Stimulated activated CD4-positive, alpha-beta T cell treated with anti-CD3 and anti-CD28 coated beads, Interleukin-1b, Interleukin-23, amount 100 ng/mL, for 4 hours (primary cell): ENCODE measurements around the gene SPATA31D1.
"Not testable (repeated sequence)": the region's sequence is repeated elsewhere in the genome, so short reads cannot be mapped to it uniquely, and the experiment has no call there.

Source experiments
- DNase-seq, 2 donors: peaks; one replicate each; pipeline ENCODE4 v3.0.0-alpha.2; 2020; ENCODE audit warnings: low read depth in 2 of 2

The SPATA31D1 gene

DNA sequence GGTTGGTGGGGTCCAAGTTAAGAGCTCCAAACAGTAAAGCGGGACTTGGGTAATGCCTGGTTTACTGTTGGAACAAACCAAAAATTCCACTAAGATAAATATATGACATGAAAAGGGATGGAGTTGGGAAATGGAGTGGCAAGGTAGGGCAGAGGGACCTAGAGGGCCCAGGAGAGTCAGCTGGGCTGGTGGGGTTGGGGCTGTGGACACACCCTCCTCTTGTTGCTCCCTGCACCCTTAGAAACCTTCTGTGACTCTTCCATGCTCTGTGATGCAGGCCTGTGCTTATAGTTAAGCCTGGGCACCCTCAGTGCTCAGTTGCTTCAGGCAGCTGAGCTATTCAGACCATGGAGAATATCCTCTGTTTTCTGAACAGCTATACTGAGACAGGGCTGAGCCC, at the start of gene SPATA31D1:
SPATA31D1 (plus strand) TSS at position 301 of the 400 bp plus-strand sequence; CDS start at position 348, 47 bp downstream.
- DNase-seq = not testable (repeated sequence)

GRCh38 chr9:81943393-81943792, 45.2 kb upstream of the SPATA31D1 start, which contains the start of gene SPATA31D3:
TSS of gene SPATA31D3 (plus strand) at chr9:81943500. CDS start at chr9:81943586, 86 bp downstream.
- not testable (repeated sequence) for DNase-seq

DNA sequence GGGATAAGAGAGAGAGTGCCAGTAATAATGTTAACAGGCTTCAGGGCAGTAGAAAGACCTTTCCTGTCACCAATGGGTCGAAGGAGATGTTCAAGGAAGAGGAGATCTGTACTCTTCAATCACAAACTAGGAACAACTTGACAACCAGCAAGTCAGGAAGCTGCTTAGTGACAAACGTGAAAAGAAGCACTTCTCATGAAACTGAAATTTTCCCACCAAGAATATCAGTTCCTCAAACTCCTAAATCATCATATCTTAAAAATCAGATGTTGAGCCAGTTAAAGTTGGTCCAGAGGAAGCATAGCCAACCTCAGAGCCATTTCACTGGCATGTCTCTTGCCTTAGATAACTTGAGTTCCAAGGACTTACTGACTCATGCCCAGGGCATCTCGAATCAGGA, 39.9 kb upstream of the SPATA31D1 start:
- not testable (repeated sequence) for DNase-seq

- no peak for DNase-seq
Observed at GRCh38 chr9:81953096-81953495, 35.5 kb upstream of the SPATA31D1 start.

- DNase-seq = no peak
Observed at GRCh38 chr9:81955625-81956024, 32.9 kb upstream of the SPATA31D1 start.

DNA sequence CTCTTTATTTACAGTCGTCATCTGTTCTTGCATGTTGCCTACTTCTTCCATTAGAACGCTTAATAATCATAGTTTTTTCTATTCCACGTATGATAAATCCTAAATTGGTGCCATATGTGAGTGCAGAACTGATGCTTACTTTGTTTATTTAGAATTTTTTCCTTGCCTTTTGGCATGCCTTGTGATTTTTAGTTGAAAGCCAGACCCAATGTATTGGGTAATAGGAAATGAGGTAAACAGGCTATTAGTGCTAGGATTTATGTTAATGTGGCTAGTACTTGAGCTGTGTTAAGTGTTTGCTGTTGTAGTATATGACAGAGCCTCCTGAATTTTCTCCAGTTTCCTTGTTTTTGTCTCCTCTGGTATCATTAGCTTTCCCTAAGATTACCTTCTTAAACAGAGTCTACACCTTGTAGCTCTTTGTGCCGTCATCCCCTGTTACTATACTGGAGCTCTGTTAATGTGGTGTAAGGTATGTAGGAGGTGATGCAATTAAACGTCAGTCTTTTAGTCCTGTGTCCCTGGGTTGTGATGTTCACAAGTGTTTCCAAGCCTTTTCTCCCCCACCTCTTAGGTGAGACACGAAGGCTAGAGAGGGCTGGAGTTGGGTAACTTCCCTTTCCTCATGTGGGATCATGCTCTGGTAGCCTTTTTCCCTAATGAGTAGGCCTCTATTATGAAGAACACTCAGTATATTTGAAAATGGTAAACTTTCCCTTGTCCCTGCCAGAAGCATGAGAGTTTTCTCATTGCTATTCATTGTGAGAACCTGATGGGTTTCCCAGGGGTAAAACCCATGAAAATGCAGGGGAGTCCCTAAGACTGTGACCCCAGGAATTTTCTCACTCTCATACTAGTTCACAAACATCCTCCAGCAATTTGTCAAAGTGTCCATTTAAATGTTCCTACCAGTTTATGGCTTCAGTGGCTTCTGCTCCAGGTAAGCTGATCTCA, 24.1 kb upstream of the SPATA31D1 start:
- DNase-seq = no peak

DNA sequence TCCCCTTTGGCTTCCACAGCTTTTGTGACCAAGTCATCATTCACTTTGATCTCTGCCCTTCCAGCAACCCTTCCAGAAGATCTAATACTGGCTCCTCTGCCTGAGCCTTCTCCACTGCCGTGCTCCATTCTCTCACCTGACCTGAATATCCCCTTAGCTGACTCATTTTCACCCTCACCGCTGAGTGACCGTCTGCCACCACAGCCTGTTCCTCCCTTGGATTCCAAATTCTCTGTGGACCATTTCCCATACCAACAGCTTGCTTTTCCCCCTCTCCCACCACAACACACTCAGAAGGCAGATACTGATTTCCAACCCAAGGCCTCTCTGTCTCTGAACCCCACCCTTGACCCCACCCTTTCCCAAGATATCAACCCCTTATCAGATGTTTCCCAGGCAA, 20.5 kb upstream of the SPATA31D1 start:
- no peak for DNase-seq

DNA sequence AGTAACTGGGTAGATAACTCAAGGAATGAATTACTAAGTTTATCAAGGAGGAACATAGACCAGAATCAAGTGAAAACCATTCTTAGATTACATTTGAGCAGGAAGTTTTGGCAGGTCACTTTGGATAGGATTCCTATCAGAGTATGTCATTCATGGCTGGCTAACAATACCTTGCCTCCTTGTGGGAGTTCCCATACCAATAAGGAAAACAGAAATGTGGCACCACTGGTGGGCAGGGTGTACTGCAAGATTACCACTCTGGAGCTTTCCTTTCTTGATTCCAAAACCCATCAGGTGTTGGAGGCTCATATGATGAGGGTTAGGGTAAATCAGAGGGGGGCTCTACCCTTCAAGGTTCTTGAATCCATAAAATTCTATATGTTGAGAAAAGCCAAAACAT, 18.6 kb upstream of the SPATA31D1 start:
- no peak for DNase-seq

DNA sequence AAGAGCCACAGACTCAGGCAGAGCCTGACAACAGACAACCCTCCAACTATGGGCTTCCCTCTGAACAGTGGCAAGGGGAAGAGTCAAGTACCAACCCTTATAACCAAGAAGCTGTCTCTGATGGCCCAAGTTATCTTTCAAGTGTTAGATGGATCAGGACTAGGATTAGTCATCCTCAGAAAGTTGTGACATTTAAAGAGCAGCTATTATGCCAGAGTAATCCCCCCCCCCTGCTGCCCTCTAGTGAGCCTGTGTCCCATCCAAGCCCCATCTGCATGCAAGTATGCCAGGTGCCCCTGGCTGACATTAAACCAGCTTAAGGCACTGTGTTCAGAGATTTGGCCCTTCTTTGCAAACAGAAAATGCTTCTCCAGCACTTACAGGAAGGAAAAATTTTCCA, 16.8 kb upstream of the SPATA31D1 start:
- DNase-seq = no peak

- DNase-seq = no peak
Observed at GRCh38 chr9:81974764-81975163, 13.8 kb upstream of the SPATA31D1 start.

DNA sequence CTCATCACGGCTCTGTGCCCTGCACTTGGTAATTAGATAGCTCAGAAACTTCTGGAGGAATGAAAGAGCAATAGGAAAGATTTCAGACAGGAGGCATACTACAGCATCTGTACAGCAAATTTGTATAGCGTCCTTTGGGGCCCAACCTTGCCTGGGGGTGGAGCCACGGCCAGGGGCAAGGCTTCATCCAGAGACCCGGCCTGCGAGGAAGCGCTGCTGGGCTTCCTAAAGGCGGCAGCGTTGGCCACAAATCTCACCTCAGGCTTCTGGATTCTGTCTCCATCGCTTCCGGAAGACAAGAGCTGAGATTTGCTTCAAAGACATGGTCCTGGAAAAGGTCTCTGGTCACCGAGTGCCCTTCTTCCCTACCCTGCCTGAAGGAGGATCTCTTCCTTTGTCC, 12.2 kb upstream of the SPATA31D1 start:
- no peak for DNase-seq

- DNase-seq = no peak
Observed at GRCh38 chr9:81979196-81979595, 9.4 kb upstream of the SPATA31D1 start.

DNA sequence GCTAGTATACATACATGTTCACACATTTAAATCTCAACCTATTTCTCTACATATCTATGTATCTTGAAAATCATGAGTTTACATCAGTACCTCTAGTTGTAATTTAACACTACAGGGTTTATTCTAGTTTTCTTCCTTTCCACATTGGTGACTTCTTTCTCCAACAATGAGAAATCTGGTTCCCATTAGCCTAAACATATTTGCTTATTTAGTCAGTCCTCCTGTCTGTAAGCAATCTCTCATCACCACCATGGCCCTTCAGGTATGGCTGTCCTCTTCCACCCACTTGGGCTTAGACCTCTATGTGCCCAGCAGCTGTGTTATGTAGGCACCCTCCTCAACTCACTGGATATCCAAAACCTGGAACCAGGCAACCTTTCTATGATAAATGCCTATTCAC, 8.0 kb upstream of the SPATA31D1 start:
- no peak for DNase-seq

DNA sequence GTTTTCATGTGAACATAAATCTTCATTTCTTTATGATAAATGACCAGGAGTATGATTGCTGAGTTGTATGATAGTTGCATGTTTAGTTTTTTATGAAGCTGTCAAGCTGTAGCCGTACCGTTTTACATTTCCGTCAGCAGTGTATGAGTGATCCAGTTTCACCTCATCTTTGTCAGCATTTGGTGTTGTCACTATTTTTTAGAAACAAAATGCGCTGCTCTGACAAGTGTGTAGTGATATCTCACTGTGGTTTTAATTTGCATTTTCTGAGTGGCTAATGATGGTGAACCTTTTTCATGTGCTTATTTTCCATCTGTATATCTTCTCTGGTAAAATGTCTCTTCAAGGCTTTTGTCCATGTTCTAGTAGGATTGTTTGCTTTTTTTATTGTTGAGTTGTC, 6.7 kb upstream of the SPATA31D1 start:
- DNase-seq = no peak

- DNase-seq = no peak
Observed at GRCh38 chr9:81984928-81985327, 3.6 kb upstream of the SPATA31D1 start.

- no peak for DNase-seq
Observed at GRCh38 chr9:81986051-81986450, 2.5 kb upstream of the SPATA31D1 start.

GRCh38 chr9:81989700-81990099, 1.1 kb downstream of the SPATA31D1 start:
- DNase-seq = no peak

- DNase-seq = no peak
Observed at GRCh38 chr9:81993656-81994055, 5.1 kb downstream of the SPATA31D1 start.

- no peak for DNase-seq
Observed at GRCh38 chr9:81999806-82000205, 11.2 kb downstream of the SPATA31D1 start.

DNA sequence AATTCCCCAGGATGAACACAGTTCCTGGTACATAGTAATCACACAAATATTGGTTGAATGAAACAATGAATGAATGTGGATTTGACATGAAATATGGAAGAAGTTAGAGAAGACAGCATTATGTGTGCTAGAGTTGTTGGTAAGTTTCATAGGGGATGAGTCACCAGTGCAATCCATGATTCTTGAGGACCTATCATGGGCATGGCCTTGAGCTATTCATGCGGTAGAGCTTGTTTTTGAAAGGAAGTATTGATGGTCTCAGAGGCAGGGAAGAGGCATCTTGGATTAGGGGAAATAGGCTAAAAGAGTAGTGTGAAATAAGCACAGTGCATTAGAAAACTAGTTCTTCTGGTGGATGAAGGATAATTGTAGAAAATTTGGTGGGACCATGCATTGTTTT, 22.1 kb downstream of the SPATA31D1 start:
- DNase-seq = no peak

DNA sequence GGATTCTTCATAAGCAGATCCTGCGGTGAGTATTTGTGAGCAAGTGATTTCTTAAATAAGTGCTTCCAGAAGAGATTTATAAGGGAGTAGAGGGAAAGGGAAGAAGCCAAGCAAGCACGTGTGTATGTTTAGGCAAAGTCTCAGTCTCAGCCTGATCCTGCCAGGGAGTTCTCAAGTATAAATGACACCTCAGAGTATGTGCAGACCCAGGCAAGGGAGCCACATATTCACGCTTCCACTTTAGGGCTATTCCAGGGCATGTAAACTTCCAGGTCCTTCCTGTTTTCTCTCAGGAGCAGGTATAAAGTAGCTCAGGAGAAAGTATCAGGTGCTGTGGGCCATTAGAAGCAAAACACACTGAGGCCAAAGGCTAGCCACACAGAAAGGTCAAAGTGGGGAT, 22.6 kb downstream of the SPATA31D1 start:
- no peak for DNase-seq

- DNase-seq = no peak
Observed at GRCh38 chr9:82012276-82012675, 23.7 kb downstream of the SPATA31D1 start.

GRCh38 chr9:82020331-82020730, 31.8 kb downstream of the SPATA31D1 start:
- DNase-seq = no peak
